ENCODE data around the gene SIX4. TPM values are rescaled to one million over a fixed set of nuclear protein-coding genes. Genes with fewer than 3 reads are reported as not detected.

The SIX4 gene
- total RNA-seq, 1 donor from 2014 or later, result not detected

DNA sequence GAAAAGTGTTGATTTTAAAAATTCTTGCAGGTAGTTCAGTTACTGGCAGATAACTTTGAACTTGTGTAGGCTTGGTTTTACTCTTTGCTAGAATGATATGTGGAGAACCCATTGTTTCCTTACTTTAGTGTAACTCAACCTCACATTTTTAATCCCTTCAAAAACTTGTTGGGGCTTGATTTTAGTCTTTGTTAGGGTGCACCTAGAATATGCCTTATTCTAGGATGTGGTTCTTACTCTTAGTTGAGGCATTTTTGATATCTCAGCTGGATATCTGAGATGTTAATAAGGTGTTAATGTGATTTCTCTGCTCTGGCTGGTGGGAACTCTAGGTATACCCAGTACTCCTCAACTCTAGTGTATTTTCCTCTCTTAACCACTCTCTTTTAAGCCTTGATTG, 20.4 kb upstream of the SIX4 start:
- Mint-ChIP-seq H3K36me3 (ENCODE audit: low read depth) (peaks cover 12% of the 10 kb centered on the region), H3K4me1 (no peaks in the 10 kb centered on the region), H3K9me3 (peaks cover 10% of the 10 kb centered on the region), H3K27ac (no peak overlapping the region), H3K27me3 (no peaks in the 10 kb centered on the region), H3K4me3 (no peak overlapping the region)
- intact Hi-C loops (cut with micrococcal nuclease), result loop anchor here (1.0 kb wide), 1 partner anchor 9 kb away; no protein-coding TSS in a partner anchor
- TF ChIP-seq, protein P1, sequence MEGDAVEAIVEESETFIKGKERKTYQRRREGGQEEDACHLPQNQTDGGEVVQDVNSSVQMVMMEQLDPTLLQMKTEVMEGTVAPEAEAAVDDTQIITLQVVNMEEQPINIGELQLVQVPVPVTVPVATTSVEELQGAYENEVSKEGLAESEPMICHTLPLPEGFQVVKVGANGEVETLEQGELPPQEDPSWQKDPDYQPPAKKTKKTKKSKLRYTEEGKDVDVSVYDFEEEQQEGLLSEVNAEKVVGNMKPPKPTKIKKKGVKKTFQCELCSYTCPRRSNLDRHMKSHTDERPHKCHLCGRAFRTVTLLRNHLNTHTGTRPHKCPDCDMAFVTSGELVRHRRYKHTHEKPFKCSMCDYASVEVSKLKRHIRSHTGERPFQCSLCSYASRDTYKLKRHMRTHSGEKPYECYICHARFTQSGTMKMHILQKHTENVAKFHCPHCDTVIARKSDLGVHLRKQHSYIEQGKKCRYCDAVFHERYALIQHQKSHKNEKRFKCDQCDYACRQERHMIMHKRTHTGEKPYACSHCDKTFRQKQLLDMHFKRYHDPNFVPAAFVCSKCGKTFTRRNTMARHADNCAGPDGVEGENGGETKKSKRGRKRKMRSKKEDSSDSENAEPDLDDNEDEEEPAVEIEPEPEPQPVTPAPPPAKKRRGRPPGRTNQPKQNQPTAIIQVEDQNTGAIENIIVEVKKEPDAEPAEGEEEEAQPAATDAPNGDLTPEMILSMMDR (IDR thresholded peaks at IDR 0.05), result no peak
- no peak for DNase-seq
- ChIA-PET CTCF (no interaction called here), POLR2A (no interaction called here)
- no peak for ATAC-seq (ENCODE audit: low read depth)

DNA sequence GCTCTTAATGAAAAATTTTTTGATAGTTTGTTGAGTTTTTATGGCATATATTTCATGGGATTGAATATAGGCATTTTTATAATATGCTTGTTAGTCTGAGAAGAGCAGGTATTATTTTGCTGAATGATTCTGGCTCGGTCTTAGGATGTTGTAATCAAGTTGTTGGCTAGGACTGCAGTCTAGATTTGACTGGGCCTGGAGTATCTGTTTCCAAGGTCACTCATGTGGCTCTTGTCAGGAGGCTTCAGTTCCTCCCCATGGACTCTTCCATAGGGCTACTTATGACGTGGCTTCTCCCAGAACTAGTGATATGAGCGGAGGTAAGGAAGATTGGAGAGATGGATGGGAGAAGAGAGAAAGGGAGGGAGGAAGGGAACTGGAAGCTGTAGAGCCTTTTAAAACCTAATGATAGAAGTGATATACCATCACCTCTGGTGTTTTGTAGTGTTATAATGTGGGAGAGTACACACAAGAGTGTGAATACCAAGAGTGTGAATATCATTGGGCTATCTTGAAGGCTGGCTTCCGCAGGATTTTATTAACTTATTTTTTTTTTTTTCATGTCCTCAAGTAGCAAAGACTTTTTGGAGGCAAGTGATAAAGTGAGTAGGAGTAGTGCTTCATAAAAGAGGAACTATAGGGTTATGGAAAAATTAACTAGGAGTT, 14.8 kb upstream of the SIX4 start:
- no peak overlapping the region for H3K4me3 Mint-ChIP-seq
- peaks cover 25% of the 10 kb centered on the region for H3K4me1 Mint-ChIP-seq
- no peak for ATAC-seq (ENCODE audit: low read depth)
- peaks cover 5% of the 10 kb centered on the region for H3K9me3 Mint-ChIP-seq
- intact Hi-C loops (cut with micrococcal nuclease), result no loop called here
- POLR2A ChIA-PET, result interaction anchor here (0.6 kb wide), 1 partner anchor 490 kb away, joined by 5 read pairs; the partner anchor contains the start of gene PPM1A
- no peak overlapping the region for H3K27ac Mint-ChIP-seq
- CTCF ChIA-PET, result no interaction called here
- no peak for DNase-seq
- peaks cover 15% of the 10 kb centered on the region for H3K36me3 Mint-ChIP-seq (ENCODE audit: low read depth)
- peaks cover 2% of the 10 kb centered on the region for H3K27me3 Mint-ChIP-seq
- TF ChIP-seq, protein P1 (IDR thresholded peaks at IDR 0.05), result no peak

DNA sequence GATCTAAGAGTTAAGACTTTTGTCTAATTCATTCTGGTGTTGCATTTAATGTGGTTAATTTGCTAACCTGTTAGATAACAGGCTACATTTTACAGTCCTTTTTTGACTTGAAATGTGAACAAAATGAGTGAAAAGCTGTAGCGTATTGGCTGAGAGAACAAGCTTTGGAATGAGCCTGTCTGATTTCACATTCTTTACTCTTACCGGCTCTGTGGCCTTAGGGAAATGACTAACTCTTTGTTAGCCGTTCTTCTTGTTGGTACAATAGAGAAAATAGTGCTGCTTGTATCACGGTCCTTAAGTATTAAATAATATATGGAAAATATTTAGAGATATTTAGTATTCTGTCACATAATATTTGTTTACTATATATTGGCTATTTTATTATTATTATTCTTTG, 12.3 kb upstream of the SIX4 start:
- intact Hi-C loops (cut with micrococcal nuclease), result no loop called here
- Mint-ChIP-seq H3K27me3 (peaks cover 10% of the 10 kb centered on the region), H3K4me3 (no peak overlapping the region), H3K4me1 (peaks cover 25% of the 10 kb centered on the region), H3K36me3 (ENCODE audit: low read depth) (peaks cover 5% of the 10 kb centered on the region), H3K9me3 (no peaks in the 10 kb centered on the region), H3K27ac (no peak overlapping the region)
- ATAC-seq (ENCODE audit: low read depth) (no peak), DNase-seq (no peak)
- POLR2A ChIA-PET, result no interaction called here
- TF ChIP-seq, protein P1 (IDR thresholded peaks at IDR 0.05), result no peak
- CTCF ChIA-PET, result no interaction called here

DNA sequence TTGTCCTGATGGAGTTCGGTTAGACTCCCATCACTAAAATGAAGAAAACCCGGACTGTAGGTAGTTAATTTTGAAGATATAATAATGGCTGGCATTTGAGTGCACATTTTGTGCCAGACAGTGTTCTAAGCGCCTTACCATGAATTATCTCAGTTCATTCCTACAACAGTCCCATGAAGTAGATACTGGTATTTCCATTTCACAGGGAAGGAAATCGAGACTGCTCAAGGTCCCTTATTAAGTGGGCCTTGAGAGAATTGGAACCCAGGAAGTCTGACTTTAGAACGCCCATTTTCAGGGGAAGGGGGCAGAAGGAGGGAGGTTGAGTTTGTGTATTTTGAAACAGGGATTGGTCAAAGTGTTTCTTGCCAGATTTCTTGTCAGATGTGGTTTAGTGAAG, 11.3 kb upstream of the SIX4 start:
- H3K27me3 Mint-ChIP-seq, result peaks cover 17% of the 10 kb centered on the region
- ATAC-seq (ENCODE audit: low read depth), result no peak

More for the DNA sequence above, 11.3 kb upstream of the SIX4 start:
- POLR2A ChIA-PET, result no interaction called here
- CTCF ChIA-PET, result no interaction called here
- Mint-ChIP-seq H3K4me1 (peaks cover 25% of the 10 kb centered on the region), H3K36me3 (ENCODE audit: low read depth) (peaks cover 5% of the 10 kb centered on the region), H3K4me3 (peak overlapping the region; percentile 100), H3K27ac (peak overlapping the region; percentile 93), H3K9me3 (no peaks in the 10 kb centered on the region)
- intact Hi-C loops (cut with micrococcal nuclease), result loop anchor here (1.0 kb wide), 1 partner anchor 9 kb away; no protein-coding TSS in a partner anchor
- TF ChIP-seq, protein P1 (IDR thresholded peaks at IDR 0.05), result no peak
- no peak for DNase-seq

Measured in activated B cell treated with CpG ODN at 0.5 μM for 24 hours (primary cell).